OCI-M2 (cell line): Measurements from ENCODE around the gene CORO2A.
"Not testable (repeated sequence)": the region's sequence is repeated elsewhere in the genome, so short reads cannot be mapped to it uniquely, and the experiment has no call there.

Experiments
- DNase-seq: peaks from one replicate; lab custom pipeline; 2025; ENCODE audit not compliant: unreplicated experiment; lab: John Stamatoyannopoulos, UW

The CORO2A gene

DNA sequence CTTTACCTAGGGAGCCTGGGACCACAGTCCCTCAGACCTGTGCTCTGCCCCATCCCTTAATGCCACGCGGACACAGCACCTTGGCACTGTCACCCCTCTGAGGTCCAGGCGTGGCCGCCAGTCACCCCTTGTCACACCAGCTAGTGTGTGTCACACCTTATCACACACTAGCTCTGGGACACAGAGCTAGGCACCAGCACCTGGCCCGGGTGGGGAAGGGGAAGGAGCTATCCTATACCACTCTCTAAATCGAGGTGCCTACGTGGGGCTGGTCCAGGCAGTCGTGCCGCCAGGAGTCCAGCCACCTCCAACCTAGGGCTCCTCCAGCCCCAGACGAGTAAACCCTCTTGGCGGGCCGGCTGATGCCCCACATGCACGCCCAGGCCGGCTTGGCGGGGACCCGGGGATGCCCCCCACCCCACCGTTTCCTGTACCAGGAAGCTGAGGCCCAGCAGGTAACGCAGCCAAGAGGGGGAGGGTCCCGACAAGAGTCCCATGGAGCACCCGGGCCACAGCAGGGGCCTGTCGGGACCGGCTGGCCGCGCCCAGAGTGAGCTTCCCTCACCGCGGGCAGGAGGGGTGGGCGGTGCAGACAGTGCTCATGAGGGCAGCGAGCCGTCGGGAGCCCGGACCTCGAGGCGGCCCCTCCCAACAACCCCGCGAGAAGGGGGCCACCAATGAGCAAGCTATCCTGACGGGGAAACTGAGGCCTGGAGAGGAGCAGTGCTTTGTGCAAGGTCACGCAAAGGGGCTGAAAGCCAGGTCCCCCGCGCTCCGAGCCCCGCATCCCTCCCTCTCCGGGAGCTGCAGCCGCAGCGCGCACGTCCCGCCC lies 550 bp downstream of the CORO2A start:
- no peak for DNase-seq

DNA sequence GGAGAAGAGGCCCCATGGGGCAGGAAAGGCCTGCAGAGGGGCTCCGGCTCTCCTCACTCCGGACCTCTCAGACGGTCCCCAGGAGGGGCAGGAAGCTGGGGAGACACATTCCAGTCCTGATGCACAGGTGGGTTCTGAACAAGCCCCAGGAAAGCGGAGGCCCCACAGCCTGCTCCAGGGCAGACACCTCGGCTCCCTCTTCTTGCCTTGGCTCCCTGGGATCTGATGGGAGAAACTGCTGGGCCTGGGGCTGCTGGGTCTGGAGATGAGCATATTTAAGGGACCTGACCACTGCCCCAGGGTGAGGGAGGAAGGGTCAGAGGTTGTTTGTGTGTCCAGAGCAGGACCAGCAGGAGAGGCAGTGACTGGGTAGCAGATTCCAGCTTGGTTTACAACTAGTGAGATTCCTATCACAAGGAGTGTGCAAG lies 1.2 kb downstream of the CORO2A start:
- DNase-seq: no peak

DNA sequence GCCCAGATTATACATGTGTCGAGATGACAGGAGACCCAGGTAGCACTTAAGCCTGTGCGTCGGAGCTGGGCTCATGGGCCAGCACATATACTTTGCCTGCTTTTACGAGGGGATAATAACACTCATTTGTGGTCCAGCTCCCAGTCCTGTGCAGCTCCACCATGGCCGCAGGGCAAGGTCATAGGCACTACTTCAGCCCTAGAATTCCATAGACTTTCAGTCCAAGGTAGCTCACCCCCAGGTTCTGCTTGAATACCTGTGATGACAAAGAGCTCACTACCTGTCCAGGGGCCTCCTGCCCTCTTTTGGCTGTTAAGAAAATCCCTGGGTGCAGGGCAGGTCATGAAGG lies 1.7 kb downstream of the CORO2A start:
- no peak for DNase-seq

- DNase-seq: no peak
Observed at GRCh38 chr9:98189412-98189811, 3.0 kb downstream of the CORO2A start.

DNA sequence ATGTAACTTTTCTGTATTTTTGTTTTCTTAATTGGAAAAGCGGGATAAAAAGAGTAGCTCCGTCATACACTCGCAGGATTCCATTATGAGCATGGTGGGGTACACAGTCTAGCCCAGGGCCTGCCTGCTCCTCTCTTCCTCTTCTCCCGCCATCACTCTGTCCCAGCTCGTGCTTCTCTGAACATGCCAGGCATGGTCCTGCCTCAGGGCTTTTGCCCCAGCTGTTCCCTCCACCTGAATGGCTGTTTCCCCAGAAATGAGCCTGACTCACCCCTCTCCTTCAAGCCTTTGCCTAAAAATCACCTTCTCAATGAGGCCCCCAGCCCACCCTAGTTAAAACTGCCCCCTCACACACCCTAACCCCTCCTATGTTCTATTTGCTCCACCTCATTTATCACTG lies 4.5 kb downstream of the CORO2A start:
- no peak for DNase-seq

DNA sequence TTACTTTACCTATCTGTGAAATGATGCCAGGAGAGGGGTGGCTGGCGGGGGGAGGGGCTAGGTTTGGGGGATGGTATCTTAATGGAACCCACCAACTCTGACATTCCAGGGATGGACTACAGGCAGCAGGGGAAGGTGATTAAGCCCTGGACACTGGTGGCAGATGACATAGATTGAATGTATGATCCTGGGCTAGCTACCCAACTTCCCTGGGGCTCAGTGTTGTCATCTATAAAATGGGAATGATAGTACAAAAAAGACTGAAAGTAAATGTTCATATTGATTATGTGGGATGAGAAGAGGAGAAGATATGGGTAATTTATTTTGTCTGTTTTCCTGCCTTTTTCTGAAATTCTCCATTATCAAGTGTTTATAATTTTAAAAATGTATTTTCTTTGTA lies 6.2 kb downstream of the CORO2A start:
- no peak for DNase-seq

DNA sequence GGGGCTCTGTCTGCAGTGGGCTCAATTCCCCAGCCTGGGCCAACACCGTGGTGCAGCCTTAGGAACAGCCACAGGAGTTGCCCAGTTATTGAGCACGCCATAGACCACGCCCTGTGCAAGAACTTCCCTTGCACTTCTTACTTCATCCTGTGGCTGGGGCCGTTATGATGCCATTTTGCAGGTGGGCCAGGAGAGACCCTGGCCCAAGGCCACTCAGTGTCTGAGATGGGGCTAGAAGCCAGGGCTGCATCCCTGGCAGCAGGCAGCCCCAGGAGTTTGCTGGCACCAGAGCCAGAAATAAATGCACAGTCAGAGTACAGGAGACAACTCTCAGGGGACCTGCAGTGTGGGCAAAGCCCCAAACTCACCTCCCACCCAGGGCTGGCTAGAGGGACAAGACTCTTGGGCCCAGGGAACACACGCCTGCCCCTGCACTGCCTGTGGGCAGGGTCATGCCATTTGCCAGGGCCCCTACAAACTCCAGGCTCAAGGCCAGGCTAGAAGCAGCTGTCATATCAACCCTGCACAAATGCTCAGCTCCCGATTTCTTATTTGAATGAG lies 6.7 kb downstream of the CORO2A start:
- DNase-seq: no peak

- DNase-seq: no peak
Observed at GRCh38 chr9:98185021-98185567, 7.3 kb downstream of the CORO2A start.

GRCh38 chr9:98184326-98184725 lies 8.1 kb downstream of the CORO2A start:
- DNase-seq: no peak

GRCh38 chr9:98182889-98183599 lies 9.4 kb downstream of the CORO2A start:
- no peak for DNase-seq

DNA sequence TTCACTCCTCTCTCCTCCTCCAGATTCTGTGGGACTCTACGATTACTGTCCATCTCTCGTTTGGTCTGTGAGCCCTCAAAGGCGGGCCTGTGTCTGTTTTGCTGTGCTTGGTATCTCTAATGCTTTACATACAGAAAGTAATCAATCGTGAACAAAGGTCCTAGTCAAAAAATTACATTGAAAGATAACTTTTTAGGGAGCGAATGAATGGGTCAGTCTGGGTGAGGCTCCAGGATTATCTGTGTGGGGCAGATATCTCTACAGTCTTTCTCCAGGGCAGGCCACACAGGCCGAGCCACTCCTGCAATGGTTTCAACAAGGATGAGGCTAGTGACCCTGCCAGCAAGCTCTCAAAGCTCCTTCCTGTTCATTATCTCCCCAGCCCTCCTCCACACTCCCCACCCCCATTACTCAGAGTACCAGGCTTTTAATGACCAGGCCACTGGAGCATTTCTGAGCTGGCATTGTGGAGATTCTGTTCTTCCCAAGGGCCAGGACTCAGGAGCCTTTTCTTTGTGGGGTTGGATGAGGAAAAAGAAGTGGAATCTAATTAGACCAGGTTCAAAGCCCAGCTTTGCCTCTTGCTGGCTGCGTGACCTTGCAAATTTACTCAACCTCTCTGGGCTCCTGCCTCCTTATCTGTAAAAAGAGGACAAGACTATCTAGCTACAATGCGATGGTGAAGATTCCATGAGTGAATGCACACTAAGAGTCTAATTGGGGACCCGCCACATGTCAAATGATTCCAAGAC lies 10.2 kb downstream of the CORO2A start:
- peak; percentile 81 for DNase-seq

DNA sequence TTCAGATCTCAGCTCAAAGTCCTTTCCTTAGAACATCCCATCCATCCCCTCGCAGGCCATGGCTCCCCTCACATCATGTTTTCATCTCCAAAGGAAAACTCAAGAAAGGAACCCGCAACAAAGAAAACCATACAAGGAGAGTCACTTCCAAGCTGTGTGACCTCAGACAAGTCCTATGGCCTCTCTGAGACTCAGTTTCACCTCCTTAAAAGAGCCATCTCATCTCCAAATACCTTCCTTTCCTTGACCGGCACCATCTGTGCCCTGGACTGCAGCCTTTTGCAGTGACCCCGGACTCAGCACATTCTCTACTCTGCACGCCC lies 10.7 kb downstream of the CORO2A start:
- DNase-seq: no peak

- no peak for DNase-seq
Observed at GRCh38 chr9:98180996-98181395, 11.4 kb downstream of the CORO2A start.

GRCh38 chr9:98178874-98179850 lies 13.3 kb downstream of the CORO2A start:
- DNase-seq: no peak

GRCh38 chr9:98176391-98177259 lies 15.8 kb downstream of the CORO2A start:
- DNase-seq: no peak

GRCh38 chr9:98175762-98176161 lies 16.7 kb downstream of the CORO2A start:
- DNase-seq: no peak

DNA sequence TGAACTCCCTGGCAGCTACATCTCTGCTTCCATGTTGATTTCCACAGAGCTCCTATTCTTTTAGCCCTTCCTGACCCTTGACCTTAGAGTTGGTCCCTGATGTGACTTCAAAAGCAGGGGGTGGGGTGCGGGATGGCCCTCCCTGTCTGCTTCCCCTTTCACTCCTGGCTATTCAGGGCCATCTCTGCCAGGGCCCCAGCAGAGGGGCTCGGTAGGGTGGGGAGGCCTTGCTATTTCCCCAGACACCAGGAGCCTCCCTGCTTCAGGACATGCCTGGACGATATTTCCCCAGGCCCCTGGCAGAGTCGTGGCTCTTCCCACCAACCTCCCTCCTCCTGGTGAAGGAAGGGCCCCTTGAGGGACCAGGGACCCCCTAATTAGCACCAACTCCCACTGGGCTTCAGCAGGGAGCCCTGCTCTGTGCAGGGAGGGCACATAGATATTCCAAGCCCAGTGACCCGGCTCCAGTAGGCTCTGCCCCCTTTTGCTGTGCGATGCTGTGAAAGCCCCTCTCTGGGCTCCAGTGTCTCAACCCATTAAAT lies 17.3 kb downstream of the CORO2A start:
- DNase-seq: no peak

- not testable (repeated sequence) for DNase-seq
Observed at GRCh38 chr9:98174502-98174918, 17.9 kb downstream of the CORO2A start.

- DNase-seq: no peak
Observed at GRCh38 chr9:98173181-98173580, 19.3 kb downstream of the CORO2A start.
